ENCODE results near the gene ME3. TPM values are rescaled to one million over a fixed set of nuclear protein-coding genes. Genes with fewer than 3 reads are reported as not detected.

Gene ME3
- total RNA-seq, 1 experiment from 2014 or later: 83.8 TPM

DNA sequence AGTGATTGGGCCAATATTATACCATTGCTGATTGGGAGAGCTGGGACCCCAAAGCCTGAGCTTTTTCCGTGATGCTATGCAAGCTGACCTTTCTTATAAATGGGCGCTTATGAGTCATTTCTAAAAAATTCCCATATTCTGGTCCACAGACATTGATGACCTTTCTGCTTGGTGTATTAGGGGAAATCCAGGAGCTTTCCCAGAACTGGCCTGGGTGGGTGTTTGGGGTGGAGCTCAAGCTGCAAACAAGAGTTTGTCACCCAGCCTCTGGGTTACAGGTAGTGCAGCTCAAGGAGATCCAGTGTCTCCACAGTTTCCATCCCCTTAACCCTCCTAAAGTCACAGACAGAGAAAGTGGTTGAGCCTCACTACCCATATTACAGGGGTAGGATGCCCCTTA, 230.0 kb downstream of the ME3 start:
- no peak for TF ChIP-seq EZH2 (IDR thresholded peaks at IDR 0.05; ENCODE audit: low read length, unreplicated experiment)
- TF ChIP-seq EZH2phosphoT487 (IDR thresholded peaks at IDR 0.05; ENCODE audit: borderline replicate concordance, low read length): no peak
- TF ChIP-seq, protein P1, sequence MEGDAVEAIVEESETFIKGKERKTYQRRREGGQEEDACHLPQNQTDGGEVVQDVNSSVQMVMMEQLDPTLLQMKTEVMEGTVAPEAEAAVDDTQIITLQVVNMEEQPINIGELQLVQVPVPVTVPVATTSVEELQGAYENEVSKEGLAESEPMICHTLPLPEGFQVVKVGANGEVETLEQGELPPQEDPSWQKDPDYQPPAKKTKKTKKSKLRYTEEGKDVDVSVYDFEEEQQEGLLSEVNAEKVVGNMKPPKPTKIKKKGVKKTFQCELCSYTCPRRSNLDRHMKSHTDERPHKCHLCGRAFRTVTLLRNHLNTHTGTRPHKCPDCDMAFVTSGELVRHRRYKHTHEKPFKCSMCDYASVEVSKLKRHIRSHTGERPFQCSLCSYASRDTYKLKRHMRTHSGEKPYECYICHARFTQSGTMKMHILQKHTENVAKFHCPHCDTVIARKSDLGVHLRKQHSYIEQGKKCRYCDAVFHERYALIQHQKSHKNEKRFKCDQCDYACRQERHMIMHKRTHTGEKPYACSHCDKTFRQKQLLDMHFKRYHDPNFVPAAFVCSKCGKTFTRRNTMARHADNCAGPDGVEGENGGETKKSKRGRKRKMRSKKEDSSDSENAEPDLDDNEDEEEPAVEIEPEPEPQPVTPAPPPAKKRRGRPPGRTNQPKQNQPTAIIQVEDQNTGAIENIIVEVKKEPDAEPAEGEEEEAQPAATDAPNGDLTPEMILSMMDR (conservative IDR thresholded peaks at IDR 0.05; ENCODE audit: low read depth, low read length): no peak
- no peak for ATAC-seq
- intact Hi-C loops (cut with micrococcal nuclease): no loop called here

GRCh38 chr11:86440843-86441242, 231.6 kb downstream of the ME3 start:
- no peak overlapping the region for H3K4me2 ChIP-seq (ENCODE audit: low read length)
- H3K27me3 ChIP-seq (ENCODE audit: low read length): no peaks in the 10 kb centered on the region
- no peak for ATAC-seq

More for the DNA sequence above, 230.0 kb downstream of the ME3 start:
- CTCF ChIA-PET: no interaction called here
- DNase-seq: no peak
- Histone ChIP-seq H3F3A (ENCODE audit: low read length, unreplicated experiment) (no peaks in the 10 kb centered on the region), H3K9me2 (replicated peaks; ENCODE audit: low read length) (no peaks in the 10 kb centered on the region), H3K9ac (ENCODE audit: low read length) (no peak overlapping the region), H3K27me3 (ENCODE audit: low read length) (no peaks in the 10 kb centered on the region), H3K4me3 (ENCODE audit: low read length) (no peak overlapping the region), H4K20me1 (ENCODE audit: low read length) (no peaks in the 10 kb centered on the region), H2AFZ (ENCODE audit: low read length) (no peak overlapping the region), H3K4me2 (ENCODE audit: low read length) (no peak overlapping the region), H3K4me1 (ENCODE audit: insufficient read depth, low read length) (peaks cover 5% of the 10 kb centered on the region), H3K79me2 (ENCODE audit: low read length) (no peaks in the 10 kb centered on the region), H3K9me3 (ENCODE audit: low read length) (no peaks in the 10 kb centered on the region), H3K27ac (ENCODE audit: low read length) (no peak overlapping the region), H3K36me3 (ENCODE audit: low read depth, low read length) (no peaks in the 10 kb centered on the region)
- BruUV-seq (replicated peaks): no TSS peak
- POLR2A ChIA-PET (ENCODE audit: unreplicated experiment): no interaction called here

DNA sequence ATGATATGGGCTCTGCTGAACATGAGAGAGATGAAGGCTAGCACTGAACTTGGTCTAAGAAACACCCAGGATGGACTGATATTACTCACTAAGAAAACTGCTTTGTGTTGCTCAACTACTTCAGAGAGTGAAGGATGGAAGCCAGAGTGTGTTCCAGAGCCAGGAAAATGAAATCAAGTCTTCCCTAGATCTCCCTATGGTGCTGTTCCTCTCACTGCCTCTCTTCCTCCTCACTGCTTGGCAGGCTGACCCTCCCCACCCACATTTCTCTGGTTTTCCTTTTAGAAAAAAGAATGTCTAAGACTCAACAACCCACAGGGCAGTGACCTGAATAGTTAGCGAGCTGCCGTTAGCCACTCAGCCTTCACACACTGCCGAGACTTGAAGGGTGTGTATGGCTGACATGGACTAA, 232.1 kb downstream of the ME3 start:
- H2AFZ ChIP-seq (ENCODE audit: low read length): no peak overlapping the region
- ChIA-PET POLR2A (ENCODE audit: unreplicated experiment) (no interaction called here), CTCF (no interaction called here)
- no peak for DNase-seq
- no peak overlapping the region for H3K27ac ChIP-seq (ENCODE audit: low read length)
- H3K9ac ChIP-seq (ENCODE audit: low read length): no peak overlapping the region
- no peak for ATAC-seq
- BruUV-seq (replicated peaks): no TSS peak
- peaks cover 5% of the 10 kb centered on the region for H3K4me1 ChIP-seq (ENCODE audit: insufficient read depth, low read length)
- intact Hi-C loops (cut with micrococcal nuclease): no loop called here
- H3K9me3 ChIP-seq (ENCODE audit: low read length): no peaks in the 10 kb centered on the region
- no peaks in the 10 kb centered on the region for H3K79me2 ChIP-seq (ENCODE audit: low read length)
- TF ChIP-seq EZH2 (IDR thresholded peaks at IDR 0.05; ENCODE audit: low read length, unreplicated experiment) (no peak), EZH2phosphoT487 (IDR thresholded peaks at IDR 0.05; ENCODE audit: borderline replicate concordance, low read length) (no peak)
- TF ChIP-seq, protein P1 (conservative IDR thresholded peaks at IDR 0.05; ENCODE audit: low read depth, low read length): no peak
- no peaks in the 10 kb centered on the region for H3F3A ChIP-seq (ENCODE audit: low read length, unreplicated experiment)
- H4K20me1 ChIP-seq (ENCODE audit: low read length): no peaks in the 10 kb centered on the region
- H3K9me2 ChIP-seq (replicated peaks; ENCODE audit: low read length): no peaks in the 10 kb centered on the region
- H3K4me2 ChIP-seq (ENCODE audit: low read length): no peak overlapping the region
- H3K27me3 ChIP-seq (ENCODE audit: low read length): no peaks in the 10 kb centered on the region
- H3K36me3 ChIP-seq (ENCODE audit: low read depth, low read length): no peaks in the 10 kb centered on the region
- no peak overlapping the region for H3K4me3 ChIP-seq (ENCODE audit: low read length)

More at GRCh38 chr11:86440843-86441242, 231.6 kb downstream of the ME3 start:
- Histone ChIP-seq H3K4me1 (ENCODE audit: insufficient read depth, low read length) (peaks cover 5% of the 10 kb centered on the region), H3K4me3 (ENCODE audit: low read length) (no peak overlapping the region), H3K79me2 (ENCODE audit: low read length) (no peaks in the 10 kb centered on the region), H3K9ac (ENCODE audit: low read length) (no peak overlapping the region), H2AFZ (ENCODE audit: low read length) (no peak overlapping the region), H3K9me2 (replicated peaks; ENCODE audit: low read length) (no peaks in the 10 kb centered on the region), H3K9me3 (ENCODE audit: low read length) (no peaks in the 10 kb centered on the region), H4K20me1 (ENCODE audit: low read length) (no peaks in the 10 kb centered on the region), H3K36me3 (ENCODE audit: low read depth, low read length) (no peaks in the 10 kb centered on the region), H3K27ac (ENCODE audit: low read length) (no peak overlapping the region), H3F3A (ENCODE audit: low read length, unreplicated experiment) (no peaks in the 10 kb centered on the region)
- DNase-seq: no peak
- no peak for TF ChIP-seq EZH2 (IDR thresholded peaks at IDR 0.05; ENCODE audit: low read length, unreplicated experiment)
- TF ChIP-seq EZH2phosphoT487 (IDR thresholded peaks at IDR 0.05; ENCODE audit: borderline replicate concordance, low read length): no peak
- TF ChIP-seq, protein P1 (conservative IDR thresholded peaks at IDR 0.05; ENCODE audit: low read depth, low read length): no peak
- no TSS peak for BruUV-seq (replicated peaks)
- intact Hi-C loops (cut with micrococcal nuclease): no loop called here
- POLR2A ChIA-PET (ENCODE audit: unreplicated experiment): no interaction called here
- CTCF ChIA-PET: no interaction called here
